Mucosa of rectum (tissue), 2 donors: Measurements from ENCODE around the gene CADM1.

Source experiments
- H3K27ac ChIP-seq, 2 donors: one replicate each; pipeline ENCODE4 v1.7.0; 2013; ENCODE audit warnings: inconsistent platforms in 2 of 2, low read depth in 2 of 2, low read length in 2 of 2
- H3K27me3 ChIP-seq, 2 donors: one replicate each; pipeline ENCODE4 v1.7.0; 2013; ENCODE audit warnings: low read length in 2 of 2; ENCODE audit not compliant: control insufficient read depth in 2 of 2, insufficient read depth in 2 of 2
- H3K36me3 ChIP-seq, 2 donors: one replicate each; pipeline ENCODE4 v1.7.0; 2013; ENCODE audit warnings: low read length in 2 of 2; ENCODE audit not compliant: control insufficient read depth in 2 of 2, insufficient read depth in 2 of 2
- H3K4me1 ChIP-seq, 2 donors: one replicate each; pipeline ENCODE4 v1.7.0; 2013; ENCODE audit warnings: low read length in 2 of 2, mild to moderate bottlenecking in 1 of 2; ENCODE audit not compliant: control insufficient read depth in 2 of 2, insufficient read depth in 2 of 2
- H3K4me3 ChIP-seq, 2 donors: one replicate each; pipeline ENCODE4 v1.7.0; 2013; ENCODE audit warnings: low read length in 2 of 2
- H3K9ac ChIP-seq, 2 donors: one replicate each; pipeline ENCODE4 v1.7.0; 2013; ENCODE audit warnings: low read length in 2 of 2, low read depth in 1 of 2, mild to moderate bottlenecking in 1 of 2
- H3K9me3 ChIP-seq, 2 donors: one replicate each; pipeline ENCODE4 v1.7.0; 2013; ENCODE audit warnings: low read length in 2 of 2; ENCODE audit not compliant: control insufficient read depth in 2 of 2
- donor health status: healthy.
- donor health status: Normal muscosa, but diverticular disease.

CADM1 gene

GRCh38 chr11:115126092-115126491, 378.1 kb downstream of the CADM1 start:
- Histone ChIP-seq H3K36me3 (no peaks in the 10 kb centered on the region), H3K9me3 (no peaks in the 10 kb centered on the region), H3K4me1 (no peaks in the 10 kb centered on the region), H3K27me3 (no peaks in the 10 kb centered on the region), H3K9ac (no peak overlapping the region), H3K27ac (no peak overlapping the region), H3K4me3 (no peak overlapping the region)

GRCh38 chr11:115124786-115125185, 379.4 kb downstream of the CADM1 start:
- Histone ChIP-seq H3K4me3 (no peak overlapping the region), H3K27ac (no peak overlapping the region), H3K9me3 (no peaks in the 10 kb centered on the region), H3K4me1 (no peaks in the 10 kb centered on the region), H3K9ac (no peak overlapping the region), H3K27me3 (no peaks in the 10 kb centered on the region), H3K36me3 (no peaks in the 10 kb centered on the region)

- H3K36me3 ChIP-seq: no peaks in the 10 kb centered on the region
- no peaks in the 10 kb centered on the region for H3K4me1 ChIP-seq
- H3K9ac ChIP-seq: no peak overlapping the region
- no peak overlapping the region for H3K27ac ChIP-seq
- no peaks in the 10 kb centered on the region for H3K9me3 ChIP-seq
- no peak overlapping the region for H3K4me3 ChIP-seq
- H3K27me3 ChIP-seq: no peaks in the 10 kb centered on the region
Measured at GRCh38 chr11:115123641-115124040, 380.6 kb downstream of the CADM1 start.

GRCh38 chr11:115122274-115122673, 381.9 kb downstream of the CADM1 start:
- Histone ChIP-seq H3K36me3 (no peaks in the 10 kb centered on the region), H3K4me1 (no peaks in the 10 kb centered on the region), H3K9ac (no peak overlapping the region), H3K4me3 (no peak overlapping the region), H3K27me3 (no peaks in the 10 kb centered on the region), H3K9me3 (no peaks in the 10 kb centered on the region), H3K27ac (no peak overlapping the region)
